OCI-LY7 (cell line): Measurements from ENCODE around the gene AFF3. TPM values are rescaled to one million over a fixed set of nuclear protein-coding genes. Genes with fewer than 3 reads are reported as not detected.

Source experiments
- BruUV-seq: library from RNA; stranded (reverse); fragments of 400-500 nt; replicated peaks from 2 replicates; lab custom pipeline; 2021; lab: Mats Ljungman, UMichigan
- CTCF ChIA-PET: fragments of 300-600 bp; sonication (Branson Sonifier 250); formaldehyde crosslinking; loops from one replicate; lab custom pipeline; 2022; ENCODE audit warnings: antibody characterized with exemption; ENCODE audit not compliant: unreplicated experiment; lab: Charles Lee
- POLR2A ChIA-PET: fragments of 300-600 bp; sonication (Branson Sonifier 250); formaldehyde crosslinking; loops from one replicate; lab custom pipeline; 2022; ENCODE audit warnings: antibody characterized with exemption; lab: Charles Lee
- DNase-seq: peaks from one replicate; pipeline ENCODE4 v3.0.0-alpha.2; 2015; ENCODE audit warnings: low spot score
- H2AFZ ChIP-seq: fragments of 200-600 bp; sonication (generic), shearing (Covaris generic); 2 replicates; pipeline ENCODE4 v1.6.1; 2014; ENCODE audit warnings: mild to moderate bottlenecking, antibody characterized with exemption, low read length, moderate library complexity
- H3K27ac ChIP-seq: fragments of 200-600 bp; sonication (generic); 2 replicates; pipeline ENCODE4 v1.5.1; 2014; ENCODE audit warnings: mixed run types, low read depth, mild to moderate bottlenecking, moderate library complexity, low read length, inconsistent platforms; ENCODE audit not compliant: poor library complexity, severe bottlenecking
- H3K36me3 ChIP-seq: fragments of 200-600 bp; sonication (generic); 2 replicates; pipeline ENCODE4 v1.6.1; 2014; ENCODE audit warnings: mild to moderate bottlenecking, antibody characterized with exemption, low read length, moderate library complexity, mixed read lengths; ENCODE audit not compliant: insufficient read depth
- H3K4me1 ChIP-seq: fragments of 200-600 bp; sonication (generic); 2 replicates; pipeline ENCODE4 v1.5.1; 2014; ENCODE audit warnings: mild to moderate bottlenecking, low read length; ENCODE audit not compliant: insufficient read depth, poor library complexity, severe bottlenecking
- H3K4me2 ChIP-seq: fragments of 200-600 bp; sonication (generic); 2 replicates; pipeline ENCODE4 v1.6.1; 2014; ENCODE audit warnings: mild to moderate bottlenecking, low read length
- H3K4me3 ChIP-seq: fragments of 200-600 bp; sonication (generic); 2 replicates; pipeline ENCODE4 v1.5.1; 2014; ENCODE audit warnings: mild to moderate bottlenecking, low read depth, low read length; ENCODE audit not compliant: poor library complexity, severe bottlenecking
- H3K79me2 ChIP-seq: fragments of 200-600 bp; sonication (generic); 2 replicates; pipeline ENCODE4 v1.6.1; 2016; ENCODE audit warnings: low read depth, mild to moderate bottlenecking, low read length, moderate library complexity, mixed read lengths; ENCODE audit not compliant: insufficient read depth
- H3K9me2 ChIP-seq: fragments of 200-600 bp; sonication (generic); 2 replicates; pipeline ENCODE4 v1.6.1; 2016; ENCODE audit warnings: mild to moderate bottlenecking, low read length, mixed read lengths; ENCODE audit not compliant: insufficient read depth
- H3K9me3 ChIP-seq: fragments of 200-600 bp; sonication (generic); 2 replicates; pipeline ENCODE4 v1.6.1; 2014; ENCODE audit warnings: mild to moderate bottlenecking, mixed run types, low read length, mixed read lengths
- H4K20me1 ChIP-seq: fragments of 200-600 bp; sonication (generic); 2 replicates; pipeline ENCODE4 v1.6.1; 2014; ENCODE audit warnings: mild to moderate bottlenecking, antibody characterized with exemption, low read length, moderate library complexity, mixed read lengths; ENCODE audit not compliant: insufficient read depth
- CTCF ChIP-seq: fragments of 200-600 bp; sonication (generic); conservative IDR thresholded peaks from 2 replicates; pipeline ENCODE4 v1.5.1; 2014; ENCODE audit warnings: mild to moderate bottlenecking, antibody characterized with exemption, low read length, moderate library complexity, mixed read lengths
- EZH2phosphoT487 ChIP-seq: fragments of 200-600 bp; sonication (generic); IDR thresholded peaks from 2 replicates; pipeline ENCODE4 v1.6.1; 2018; ENCODE audit warnings: low read depth, borderline replicate concordance, mild to moderate bottlenecking, mixed run types, antibody characterized with exemption, low read length, moderate library complexity, mixed read lengths
- intact Hi-C: fragments of 100-400 bp; cut with micrococcal nuclease; formaldehyde crosslinking; loops from one replicate; pipeline ENCODE4 v1.10.0; 2022; ENCODE audit not compliant: unreplicated experiment
- total RNA-seq, 2 experiments: library from RNA; depleted of rRNA in 1 of 2; stranded (reverse); fragments of >200 nt in 1 of 2; shearing (Covaris generic) in 1 of 2; gene quantifications; 2 replicates each; pipeline ENCODE4 v1.2.3, GENCODE V29; 2014 to 2022

The AFF3 gene
- total RNA-seq, 2 experiments from 2014 or later, result 131 to 133 TPM

- Histone ChIP-seq H3K9me3 (no peaks in the 10 kb centered on the region), H3K36me3 (peaks cover 78% of the 10 kb centered on the region), H3K79me2 (no peaks in the 10 kb centered on the region), H2AFZ (no peak overlapping the region), H4K20me1 (no peaks in the 10 kb centered on the region), H3K27ac (no peak overlapping the region), H3K9me2 (no peaks in the 10 kb centered on the region), H3K4me1 (no peaks in the 10 kb centered on the region), H3K4me2 (no peak overlapping the region), H3K4me3 (no peak overlapping the region)
- TF ChIP-seq CTCF (no peak), EZH2phosphoT487 (no peak)
- no peak for DNase-seq
- no TSS peak for BruUV-seq
- intact Hi-C loops, result no loop called here
- POLR2A ChIA-PET, result interaction anchor here (0.6 kb wide), 1 partner anchor 14 kb away, joined by 4 read pairs; no protein-coding TSS in a partner anchor
- CTCF ChIA-PET, result no interaction called here
These were observed 64.9 kb downstream of the AFF3 start for GRCh38 chr2:100077456-100077855.

DNA sequence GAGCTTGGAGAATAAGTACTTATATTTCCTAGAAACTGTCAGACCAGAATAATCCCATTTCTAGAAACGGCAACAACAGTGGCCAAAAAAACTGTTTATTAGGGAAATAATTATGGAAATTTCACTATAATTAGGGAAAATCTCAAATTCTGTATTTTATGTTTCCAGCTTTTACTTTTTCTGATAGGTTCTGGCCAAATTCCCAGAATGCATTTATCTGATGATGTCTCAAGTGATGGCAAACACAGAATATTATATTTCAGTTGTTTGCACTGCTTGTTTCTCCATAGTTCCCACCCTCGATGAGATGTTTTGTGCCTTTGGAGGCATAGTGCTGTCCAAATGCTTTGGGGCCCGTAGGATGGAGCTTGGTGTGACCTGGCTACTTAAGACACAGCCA is 66.9 kb downstream of the AFF3 start:
- DNase-seq, result no peak
- TF ChIP-seq CTCF, result no peak
- no peak for TF ChIP-seq EZH2phosphoT487
- Histone ChIP-seq H3K79me2 (no peaks in the 10 kb centered on the region), H3K4me1 (no peaks in the 10 kb centered on the region), H4K20me1 (no peaks in the 10 kb centered on the region), H3K4me2 (no peak overlapping the region), H3K27ac (no peak overlapping the region), H3K36me3 (peaks cover 83% of the 10 kb centered on the region), H3K4me3 (no peak overlapping the region), H3K9me2 (no peaks in the 10 kb centered on the region), H2AFZ (no peak overlapping the region), H3K9me3 (no peaks in the 10 kb centered on the region)
- ChIA-PET POLR2A (interaction anchor here (0.8 to 1.2 kb wide), 2 partner anchors 8 to 23 kb away, joined by 3 read pairs; no protein-coding TSS in a partner anchor), CTCF (interaction anchor here (0.5 kb wide), 1 partner anchor 22 kb away, joined by 4 read pairs; no protein-coding TSS in a partner anchor)
- intact Hi-C loops, result no loop called here
- BruUV-seq, result no TSS peak

DNA sequence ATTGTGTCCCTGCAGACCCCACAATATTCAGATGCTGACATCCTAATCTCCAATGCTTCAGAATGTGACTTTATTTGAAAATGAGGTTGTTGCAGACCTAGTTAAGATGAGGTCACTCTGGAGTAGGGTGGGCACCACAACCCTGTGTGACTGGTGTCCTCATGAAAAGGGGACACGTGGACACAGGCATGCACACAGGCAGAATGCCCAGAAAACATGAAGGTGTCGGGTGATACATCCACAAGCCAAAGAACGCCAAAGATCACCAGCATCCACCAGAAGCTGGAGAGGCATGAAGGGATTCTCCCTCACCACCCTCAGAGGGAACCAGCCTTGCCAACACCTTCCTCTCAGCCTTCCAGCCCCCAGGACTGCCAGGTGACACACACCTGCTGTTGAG is 69.3 kb downstream of the AFF3 start:
- intact Hi-C loops, result no loop called here
- no peak for TF ChIP-seq CTCF
- TF ChIP-seq EZH2phosphoT487, result no peak
- Histone ChIP-seq H3K36me3 (peaks cover 86% of the 10 kb centered on the region), H2AFZ (no peak overlapping the region), H3K27ac (no peak overlapping the region), H3K9me2 (no peaks in the 10 kb centered on the region), H3K4me1 (no peaks in the 10 kb centered on the region), H4K20me1 (no peaks in the 10 kb centered on the region), H3K79me2 (no peaks in the 10 kb centered on the region), H3K4me2 (no peak overlapping the region), H3K4me3 (no peak overlapping the region), H3K9me3 (no peaks in the 10 kb centered on the region)
- BruUV-seq, result no TSS peak
- DNase-seq, result no peak
- ChIA-PET POLR2A (no interaction called here), CTCF (no interaction called here)
